HG03280 (cell line): ENCODE data around the gene ASS1.

Experiments
- ATAC-seq: cut with Tn5 transposase; IDR thresholded peaks from one replicate; pipeline ENCODE4 v1.9.1; 2021; ENCODE audit warnings: mild to moderate bottlenecking, moderate library complexity; ENCODE audit not compliant: unreplicated experiment

The ASS1 gene

DNA sequence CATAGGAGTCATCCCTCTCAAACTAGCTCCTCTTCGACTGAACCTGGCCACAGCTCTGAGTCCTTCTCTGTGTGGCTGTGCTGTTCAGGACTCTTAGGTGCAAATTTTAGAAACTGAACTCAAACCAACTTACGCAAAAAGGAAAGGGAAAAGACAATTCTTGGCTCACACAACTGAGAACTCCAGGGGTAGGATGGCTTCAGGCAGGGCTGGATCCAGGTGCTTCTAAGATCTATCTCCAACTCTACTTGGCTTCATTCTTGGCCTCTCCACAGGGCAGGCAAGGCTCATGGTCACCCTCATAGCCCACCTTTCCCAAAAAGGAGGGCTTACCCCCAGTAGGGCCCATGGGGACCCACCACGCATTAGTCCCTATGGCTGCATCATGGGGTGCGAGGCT, 8.1 kb downstream of the ASS1 start:
- no peak for ATAC-seq

GRCh38 chr9:130453487-130453886, 8.7 kb downstream of the ASS1 start:
- no peak for ATAC-seq

GRCh38 chr9:130454096-130454811, 9.5 kb downstream of the ASS1 start:
- no peak for ATAC-seq

DNA sequence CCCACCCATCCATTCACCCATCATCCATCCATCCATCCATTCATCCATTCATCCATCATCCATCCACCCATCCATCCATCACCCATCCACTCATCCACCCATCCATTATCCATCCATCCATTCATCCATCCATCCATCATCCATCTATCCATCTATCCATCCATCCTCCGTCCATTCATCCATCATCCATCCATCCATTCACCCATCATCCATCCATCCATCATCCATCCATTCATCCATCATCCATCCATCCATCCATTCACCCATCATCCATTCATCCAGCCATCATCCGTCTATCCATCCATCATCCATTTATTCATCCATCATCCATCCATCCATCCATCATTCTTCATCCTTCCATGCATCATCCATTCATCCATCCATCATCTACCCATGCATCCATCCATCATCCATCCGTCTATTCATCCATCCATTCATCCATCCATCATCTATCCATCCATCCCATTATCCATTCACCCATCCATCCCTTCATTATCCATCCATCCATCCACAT, 10.1 kb downstream of the ASS1 start:
- no peak for ATAC-seq

- ATAC-seq = no peak
These were observed 13.5 kb downstream of the ASS1 start for GRCh38 chr9:130458027-130458803.

DNA sequence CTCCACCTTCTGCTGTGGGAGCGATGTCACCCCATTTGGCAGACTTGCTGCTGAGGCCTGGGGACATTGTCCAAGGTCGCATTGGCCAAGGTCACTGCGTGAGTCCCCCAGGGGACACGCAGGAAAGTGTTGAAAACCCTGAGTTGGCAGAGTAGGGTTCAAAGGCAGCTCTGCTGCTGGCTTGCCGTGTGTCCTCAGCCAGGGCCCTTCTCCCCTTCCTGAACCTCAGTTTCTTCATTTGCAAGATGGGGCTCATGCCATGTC, 14.0 kb downstream of the ASS1 start:
- no peak for ATAC-seq

- no peak for ATAC-seq
These were observed 14.4 kb downstream of the ASS1 start for GRCh38 chr9:130459151-130459550.

GRCh38 chr9:130459941-130460669, 15.3 kb downstream of the ASS1 start:
- ATAC-seq = no peak

DNA sequence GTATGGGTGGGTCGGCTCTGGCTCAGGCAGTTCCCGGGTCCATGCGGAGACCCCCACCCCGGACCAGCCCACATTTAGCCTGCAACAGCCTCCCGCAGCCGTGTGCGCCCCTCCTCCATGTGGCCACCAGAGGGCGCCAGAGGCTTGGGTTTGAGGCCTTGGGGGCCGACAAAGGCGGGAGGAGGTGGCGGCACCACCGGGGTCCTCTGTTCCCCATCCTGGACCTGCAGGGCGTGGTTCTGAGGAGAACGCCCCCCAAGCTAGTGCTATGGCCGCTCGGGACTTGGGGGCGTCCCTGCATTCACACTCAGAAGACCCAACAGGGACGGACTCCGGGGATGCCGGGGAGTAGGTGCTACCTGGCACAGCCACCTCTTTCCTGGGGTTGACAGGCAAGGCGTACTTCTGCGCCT, 16.5 kb downstream of the ASS1 start:
- no peak for ATAC-seq

DNA sequence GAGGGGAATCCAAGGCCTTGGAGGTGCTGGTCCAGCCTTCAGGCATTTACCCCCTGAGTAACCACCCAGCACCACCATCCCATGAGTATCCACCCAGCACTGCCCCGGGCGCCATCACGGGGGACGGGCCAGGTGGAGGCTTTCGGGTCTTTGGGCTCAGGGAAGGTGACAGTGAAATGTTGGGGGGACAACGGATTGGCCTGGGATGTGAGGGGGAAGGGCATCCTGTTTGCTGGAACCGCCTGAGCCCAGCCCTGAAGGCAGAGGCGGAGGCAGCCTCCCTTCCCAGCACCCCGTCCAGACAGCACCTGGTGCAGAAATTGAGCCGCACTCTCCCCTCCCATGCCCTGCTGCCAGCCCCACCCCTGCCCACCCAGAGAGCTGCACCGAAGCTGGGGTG, 17.0 kb downstream of the ASS1 start:
- ATAC-seq = no peak

DNA sequence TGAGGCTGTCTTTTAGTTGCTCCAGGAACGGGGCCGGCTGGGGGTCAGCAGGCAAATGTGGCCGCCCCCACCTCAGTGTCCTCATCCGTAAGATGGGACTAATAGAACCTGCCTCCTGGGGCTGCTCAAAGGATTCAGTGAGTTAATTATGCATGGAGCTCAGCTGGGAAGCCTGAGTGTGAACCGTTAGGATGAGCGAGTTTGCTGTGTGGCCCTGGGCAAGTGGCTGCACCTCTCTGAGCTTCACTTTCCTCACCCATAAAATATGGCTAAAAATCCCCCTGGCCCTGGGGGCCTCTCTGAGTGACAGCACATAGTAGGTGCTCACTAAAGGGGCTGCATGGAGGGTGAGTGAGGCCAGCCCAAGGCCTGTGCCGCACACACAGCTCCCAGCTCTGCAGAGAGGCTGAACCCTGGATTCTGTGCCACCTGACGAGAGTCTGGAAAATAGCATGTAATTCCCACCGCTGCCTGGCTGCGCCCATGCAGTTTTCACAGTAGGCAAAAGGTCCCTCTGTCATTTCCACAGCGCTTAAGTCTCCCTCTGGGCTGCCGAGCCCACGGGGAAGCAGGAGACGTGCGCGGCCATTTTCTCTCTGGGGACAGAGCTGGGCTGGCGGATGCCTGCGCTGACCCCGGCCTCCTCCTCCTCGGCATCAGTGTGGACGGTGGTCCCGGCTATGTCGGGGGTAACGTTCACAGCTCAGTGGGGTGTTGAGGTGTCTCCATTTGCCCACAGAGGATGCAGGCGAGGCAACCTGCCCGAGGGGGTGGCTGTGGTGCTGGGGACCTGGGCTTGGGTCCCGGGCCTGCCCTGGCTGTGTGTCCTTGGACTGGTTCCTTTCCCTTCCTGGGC, 18.2 kb downstream of the ASS1 start:
- no peak for ATAC-seq

DNA sequence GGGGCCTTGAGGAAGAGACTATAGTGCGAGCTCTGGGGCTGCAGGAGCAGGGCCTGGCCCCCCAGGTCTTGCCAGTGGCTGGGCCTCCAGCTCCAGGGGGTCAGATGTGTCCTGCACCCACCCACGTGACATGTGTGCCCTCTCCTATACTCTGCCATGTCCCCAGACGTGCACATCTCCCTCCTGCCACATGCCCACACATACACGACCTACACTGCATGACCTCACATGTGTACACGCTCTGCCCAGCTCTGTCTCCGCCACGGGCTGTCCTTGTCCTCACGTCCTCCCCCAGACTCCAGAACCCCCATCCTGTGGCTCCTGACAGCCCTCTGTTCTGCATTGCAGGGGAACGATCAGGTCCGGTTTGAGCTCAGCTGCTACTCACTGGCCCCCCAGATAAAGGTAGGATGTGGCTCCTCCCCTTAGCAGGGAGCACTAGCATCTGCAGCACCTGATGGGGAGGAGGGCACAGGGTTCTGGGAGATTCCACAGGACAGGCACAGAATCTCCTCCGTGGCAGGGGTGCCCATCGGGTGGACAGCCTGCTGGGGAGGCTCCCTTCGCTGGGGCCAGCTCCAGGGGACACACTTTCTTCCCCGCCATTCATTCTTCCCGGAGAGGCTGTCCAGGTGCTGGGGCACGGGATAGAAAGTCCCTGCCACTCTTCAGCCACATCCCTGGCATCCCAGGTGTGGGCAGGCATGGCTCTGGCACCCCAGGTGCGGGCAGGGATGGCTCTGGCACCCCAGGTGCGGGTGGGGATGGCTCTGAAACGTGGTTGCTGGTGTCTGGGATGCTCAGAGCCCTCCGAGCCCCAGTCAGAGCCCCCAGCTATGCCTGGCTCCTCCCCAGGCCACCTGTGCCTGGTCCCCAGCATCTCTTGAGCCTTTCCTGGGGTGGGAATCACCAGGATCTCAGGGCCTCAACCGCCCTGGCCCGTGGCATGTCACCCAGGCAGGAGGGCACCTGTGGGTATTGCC, 19.3 kb downstream of the ASS1 start:
- ATAC-seq = no peak

DNA sequence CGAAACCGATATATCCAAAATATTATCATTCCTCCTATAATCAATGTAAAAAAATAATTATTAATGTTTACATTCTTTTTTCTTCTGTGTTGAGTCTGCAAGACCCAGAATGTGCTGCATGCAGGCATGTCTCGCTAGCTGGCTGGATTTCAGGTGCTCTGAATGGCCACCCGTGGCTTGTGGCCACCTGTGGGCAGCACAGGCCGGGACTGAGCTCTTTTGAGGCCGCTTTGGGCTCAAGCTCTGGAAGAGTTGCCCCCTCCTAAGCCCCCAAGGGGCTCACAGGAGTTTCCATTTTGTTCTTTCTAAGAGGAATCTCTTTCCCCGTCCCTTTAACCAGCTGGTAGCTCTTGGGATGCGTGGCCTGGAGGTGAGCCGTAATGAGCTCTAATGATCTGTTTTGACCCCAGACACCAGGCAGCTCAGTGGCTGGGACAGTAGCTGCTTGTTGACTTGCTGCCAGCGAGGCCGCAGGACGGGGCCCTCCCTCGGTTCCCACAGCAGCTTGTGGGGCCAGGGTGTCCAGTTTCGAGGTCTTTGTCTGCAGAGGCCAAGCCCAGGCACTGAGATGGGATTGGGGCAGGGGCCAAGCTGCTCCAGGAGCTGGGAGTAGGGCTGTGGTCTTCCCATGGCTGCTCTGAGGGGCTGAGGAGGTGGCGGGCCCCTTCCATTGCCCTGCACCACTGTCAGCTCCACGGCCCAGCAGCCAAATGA, 20.8 kb downstream of the ASS1 start:
- no peak for ATAC-seq

DNA sequence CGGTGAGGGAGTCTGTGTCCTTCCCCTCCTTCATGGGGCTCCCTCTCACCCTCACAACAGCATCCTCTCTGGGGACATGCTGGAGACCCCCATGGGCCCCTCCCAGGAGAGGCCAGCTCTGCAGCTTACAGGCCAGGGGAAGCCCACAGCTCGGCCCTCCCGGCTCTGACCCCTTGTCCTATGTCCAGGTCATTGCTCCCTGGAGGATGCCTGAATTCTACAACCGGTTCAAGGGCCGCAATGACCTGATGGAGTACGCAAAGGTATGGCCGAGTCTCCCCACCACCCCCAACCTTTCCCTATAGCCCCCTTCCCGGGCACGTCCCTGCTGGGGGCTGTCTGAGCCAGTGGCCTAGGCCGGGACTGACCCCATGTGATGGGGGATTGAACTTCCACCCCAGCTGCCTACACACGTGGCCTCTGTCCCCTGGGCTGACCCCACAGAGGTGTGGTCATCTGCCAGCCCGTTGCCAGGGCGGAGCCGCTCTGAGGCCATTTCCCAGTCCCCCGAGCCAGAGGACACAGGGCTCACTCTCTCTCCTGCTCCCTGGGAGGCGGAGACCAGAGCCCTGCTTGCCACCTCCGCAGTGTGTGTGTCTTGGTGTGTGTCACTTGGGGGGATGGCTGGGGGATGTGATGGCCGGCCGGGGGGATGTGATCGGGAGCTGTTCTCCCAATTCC, 21.9 kb downstream of the ASS1 start:
- ATAC-seq = no peak

DNA sequence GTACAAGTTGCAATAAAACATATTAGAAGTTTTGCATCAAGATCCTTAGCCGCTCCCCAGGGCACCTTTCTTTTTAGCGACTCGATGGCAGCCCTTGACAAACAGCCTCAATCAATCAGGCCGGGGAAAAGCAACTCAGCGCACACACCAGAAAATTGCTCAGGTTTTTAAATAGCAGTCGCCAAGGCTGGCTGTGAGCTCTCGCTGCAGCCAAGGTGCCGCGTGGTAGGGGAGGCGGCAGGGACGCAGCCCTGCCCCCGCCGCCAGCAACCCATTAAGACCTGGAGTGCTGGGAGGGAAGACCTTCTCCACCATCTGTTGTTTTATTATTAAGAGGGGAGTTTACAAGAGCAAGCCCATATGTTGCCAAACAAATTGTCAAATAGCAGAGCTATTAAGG, 22.6 kb downstream of the ASS1 start:
- ATAC-seq = no peak

- no peak for ATAC-seq
These were observed 23.8 kb downstream of the ASS1 start for GRCh38 chr9:130468566-130468965.

GRCh38 chr9:130470269-130470668, 25.5 kb downstream of the ASS1 start:
- no peak for ATAC-seq

GRCh38 chr9:130470950-130471349, 26.2 kb downstream of the ASS1 start:
- ATAC-seq = no peak
